HG02885 (cell line): ENCODE data around the gene PSMG4.

ENCODE experiments used
- ATAC-seq: cut with Tn5 transposase; IDR thresholded peaks from one replicate; pipeline ENCODE4 v1.9.1; 2021; ENCODE audit warnings: mild to moderate bottlenecking; ENCODE audit not compliant: unreplicated experiment, poor library complexity

PSMG4 gene

DNA sequence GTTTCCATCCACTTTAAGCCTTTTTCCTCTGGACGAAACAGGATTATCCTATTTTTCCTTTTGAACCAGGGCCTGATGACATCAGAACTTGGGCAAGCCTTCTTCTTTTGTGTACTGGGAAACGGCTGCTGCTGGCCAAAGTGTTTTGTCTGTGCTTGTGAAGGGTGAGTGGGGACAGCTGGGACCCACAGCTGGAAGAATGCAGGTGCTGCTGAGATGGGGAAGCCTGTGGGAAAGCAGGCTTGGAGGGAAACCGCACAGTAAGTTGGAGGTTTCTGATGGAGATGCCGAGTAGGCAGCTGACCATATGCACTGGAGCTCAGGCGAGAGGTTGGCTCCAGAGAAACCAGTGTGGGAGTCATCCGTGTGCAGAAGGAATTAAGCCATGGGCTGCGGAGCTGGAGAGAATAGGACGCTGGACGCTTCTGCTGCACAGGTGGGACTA lies 8.5 kb upstream of the PSMG4 start:
- ATAC-seq, result no peak

DNA sequence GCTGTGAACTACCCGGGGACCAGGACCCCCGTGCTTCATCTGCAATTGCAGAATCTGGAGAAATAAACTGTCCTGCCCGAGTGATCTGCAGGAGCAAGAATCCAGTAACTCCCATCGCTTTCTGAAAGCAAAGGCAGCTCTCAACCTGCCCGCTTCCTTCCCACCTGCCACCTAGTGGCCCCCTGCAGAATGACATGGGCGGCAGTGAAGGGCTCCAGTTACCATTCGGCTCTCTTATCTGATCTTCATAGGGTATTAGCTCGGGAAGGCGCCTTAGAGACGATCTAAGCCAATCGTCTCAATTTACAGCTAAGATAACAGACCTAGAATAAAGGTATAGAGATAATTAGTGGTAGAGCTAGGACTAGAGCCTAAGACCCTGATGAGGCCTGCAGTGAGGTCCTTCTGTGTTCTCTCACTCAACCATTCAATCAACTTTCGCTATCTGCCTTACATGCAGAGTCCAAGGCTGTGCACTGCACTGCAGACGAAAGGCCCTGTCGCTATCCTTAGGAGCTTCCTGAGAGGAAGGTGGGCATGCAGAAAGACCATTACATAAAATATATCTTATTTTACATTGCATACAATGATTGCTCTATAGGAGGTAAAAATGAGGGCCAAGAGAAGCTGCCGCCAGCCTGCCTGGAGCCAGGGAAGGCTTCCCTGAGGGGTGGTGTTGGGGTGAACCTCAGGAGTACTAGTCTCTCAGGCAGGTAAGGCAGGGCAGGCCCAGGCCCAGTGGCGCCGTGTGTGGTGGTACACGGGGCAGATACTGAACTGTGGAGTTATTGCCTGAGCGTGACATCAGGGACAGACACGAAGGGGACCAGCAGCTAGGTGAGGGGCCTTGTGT lies 7.1 kb upstream of the PSMG4 start:
- peak; percentile 78 for ATAC-seq

DNA sequence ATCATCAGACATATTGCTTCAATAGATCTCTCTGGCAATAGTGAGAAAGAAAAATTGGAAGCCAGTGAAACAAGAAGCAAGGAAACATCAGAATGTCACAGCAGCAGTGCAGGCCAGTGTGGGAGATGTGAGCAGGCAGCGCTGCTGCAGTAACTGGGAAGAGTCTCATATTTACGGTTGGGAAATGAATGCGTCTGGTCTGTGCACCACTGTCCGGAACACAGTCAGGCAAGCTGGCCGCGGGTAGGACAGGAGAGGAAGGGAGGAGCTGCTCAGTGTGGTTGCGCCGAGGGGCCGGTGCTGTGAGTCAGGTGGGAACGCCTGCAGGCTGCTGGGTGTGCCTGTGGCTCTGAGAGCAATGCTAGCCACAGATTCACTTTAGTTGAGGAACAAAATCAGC lies 6.4 kb upstream of the PSMG4 start:
- no peak for ATAC-seq

DNA sequence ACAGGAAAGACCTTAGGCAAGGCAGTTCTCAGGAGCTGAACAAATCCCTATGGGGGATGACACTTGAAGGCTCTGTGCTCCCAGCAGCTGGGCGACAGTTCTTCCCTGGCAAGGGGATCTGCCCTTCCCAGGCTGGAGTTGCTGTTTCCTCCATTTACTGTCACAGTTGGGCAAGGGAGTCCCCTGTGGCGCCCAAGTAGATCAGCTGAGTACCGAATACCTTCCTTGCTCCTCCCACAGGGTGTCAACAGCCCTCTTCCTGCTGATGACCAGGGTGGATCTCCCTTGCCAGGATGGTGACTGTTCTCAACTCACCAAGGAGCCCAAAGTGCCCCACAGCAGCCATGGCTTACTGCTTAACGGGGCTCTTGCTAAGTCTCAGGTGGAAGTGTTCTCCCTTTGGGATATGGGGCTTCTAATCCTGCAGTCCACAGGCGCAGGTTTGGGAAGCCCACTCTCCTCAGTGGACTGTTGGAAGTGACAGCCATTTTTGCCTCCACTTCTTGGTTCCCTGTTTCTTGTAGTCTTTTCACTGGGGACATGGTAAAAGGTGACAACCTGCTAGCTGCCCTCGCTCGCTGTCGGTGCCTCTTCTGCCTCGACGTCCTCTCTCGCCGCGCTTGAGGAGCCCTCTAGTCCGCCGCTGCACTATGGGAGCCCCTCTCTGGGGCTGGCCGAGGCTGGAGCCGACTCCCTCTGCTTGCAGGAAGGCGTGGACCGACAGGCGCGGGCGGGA lies 5.7 kb upstream of the PSMG4 start:
- no peak for ATAC-seq

DNA sequence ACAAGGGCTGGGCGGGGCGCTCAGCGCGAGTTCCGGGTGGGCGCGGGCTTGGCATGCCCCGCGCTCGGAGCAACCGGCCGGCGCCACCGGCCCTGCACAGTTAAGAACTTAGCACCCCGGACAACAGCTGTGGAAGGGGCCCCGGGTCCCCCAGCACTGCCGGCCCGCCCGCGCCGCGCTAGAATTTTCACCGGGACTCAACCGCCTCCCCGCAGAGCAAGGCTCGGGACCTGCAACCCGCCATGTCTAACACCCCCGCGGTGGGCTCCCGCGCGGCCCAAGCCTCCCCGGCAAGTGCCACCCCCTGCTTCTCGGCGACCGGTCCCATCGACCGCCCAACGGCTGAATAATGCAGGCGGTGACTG lies 5.2 kb upstream of the PSMG4 start:
- ATAC-seq, result no peak

DNA sequence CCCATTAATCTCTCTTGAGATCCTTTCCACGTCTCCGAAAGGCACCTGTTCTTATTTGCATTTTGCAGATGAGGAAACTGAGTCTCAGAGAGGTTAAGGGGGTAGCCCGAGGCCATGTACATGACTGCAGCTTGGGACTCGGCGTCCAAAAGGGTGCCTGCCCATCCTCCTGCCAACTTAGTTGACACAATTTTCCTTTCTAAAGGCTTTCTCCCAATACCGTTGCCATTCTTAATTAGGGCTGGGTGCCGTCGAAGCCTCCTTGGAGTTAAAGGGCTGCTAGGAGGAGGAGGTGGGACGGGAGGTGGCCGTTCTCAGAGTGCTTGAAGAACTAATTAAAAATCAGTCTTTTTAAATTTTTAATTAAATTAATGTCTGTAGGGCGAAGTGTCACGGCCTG lies 546 bp upstream of the PSMG4 start:
- ATAC-seq, result no peak

DNA sequence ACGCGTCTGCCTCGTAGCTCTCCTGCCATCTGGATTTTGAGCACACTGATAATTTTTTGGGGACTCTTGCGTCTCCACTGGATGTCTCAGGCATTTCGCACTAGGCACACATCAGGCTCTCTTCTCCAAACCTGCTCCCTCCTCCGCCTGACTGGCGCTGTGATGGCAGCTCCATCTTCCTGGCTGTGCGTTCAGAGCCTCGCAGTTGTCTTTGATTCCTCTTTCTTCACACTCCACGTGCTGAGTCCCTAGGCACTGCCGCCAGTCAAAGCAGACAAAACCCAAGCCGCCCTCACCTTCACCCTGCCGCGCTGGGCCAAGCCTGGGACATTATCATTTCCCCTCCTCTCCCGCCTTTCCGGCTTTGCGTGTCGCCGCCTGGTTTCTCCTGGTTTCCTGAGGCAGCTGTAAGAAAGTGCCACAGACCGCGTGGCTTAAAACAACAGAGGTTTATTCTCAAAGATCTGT lies 778 bp downstream of the PSMG4 start:
- peak; percentile 31 for ATAC-seq

DNA sequence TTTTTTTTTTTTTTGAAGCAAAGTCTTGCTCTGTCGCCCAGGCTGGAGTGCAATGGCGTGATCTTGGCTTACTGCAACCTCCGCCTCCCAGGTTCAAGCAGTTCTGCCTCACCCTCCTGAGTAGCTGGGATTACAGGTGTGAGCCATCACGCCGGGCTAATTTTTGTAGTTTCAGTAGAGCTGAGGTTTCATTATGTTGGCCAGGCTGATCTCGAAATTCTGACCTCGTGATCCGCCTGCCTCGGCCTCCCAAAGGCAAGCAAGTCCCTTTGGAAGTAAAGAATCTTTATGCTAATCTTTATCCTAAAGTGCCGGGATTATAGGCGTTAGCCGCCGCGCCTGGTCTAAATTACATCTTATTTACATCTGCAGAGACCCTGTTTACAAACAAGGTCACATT lies 1.5 kb downstream of the PSMG4 start:
- no peak for ATAC-seq

DNA sequence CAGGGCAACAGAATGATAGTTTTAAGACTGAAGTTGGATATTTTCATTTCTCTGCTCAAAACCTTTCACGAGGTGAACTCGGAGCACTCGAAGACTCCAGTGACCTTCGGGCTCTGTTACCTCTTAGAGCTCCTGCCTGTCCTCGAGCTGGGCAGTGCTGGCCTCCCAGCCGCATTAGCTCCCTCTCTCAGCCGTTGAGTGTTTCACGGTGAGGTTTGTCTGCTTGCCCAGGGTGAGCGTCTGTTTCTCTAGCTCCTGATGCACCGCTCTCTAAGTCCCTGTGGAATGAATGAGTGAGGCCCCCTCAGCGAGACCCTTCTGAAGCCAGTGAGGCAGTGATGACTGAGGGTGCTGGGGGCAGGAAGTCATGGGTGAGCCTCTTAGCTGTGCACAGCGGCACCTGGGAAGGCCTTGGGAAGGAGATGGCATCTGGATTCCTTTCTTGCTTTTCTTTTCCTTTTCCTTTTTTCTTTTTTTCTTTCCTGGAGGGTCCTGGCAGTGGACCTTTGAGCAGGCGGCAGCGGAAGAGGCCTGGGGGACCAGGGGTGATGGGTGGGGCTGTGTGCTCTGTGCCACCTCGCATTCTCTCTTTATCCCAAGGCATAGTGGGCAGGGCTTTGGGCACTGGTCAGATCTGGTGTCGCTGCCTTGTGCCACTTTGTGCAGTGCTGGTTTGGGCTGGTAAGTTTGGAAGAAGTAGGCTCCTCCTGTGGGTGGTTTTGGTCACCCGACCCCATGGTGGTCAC lies 2.2 kb downstream of the PSMG4 start:
- ATAC-seq, result no peak

DNA sequence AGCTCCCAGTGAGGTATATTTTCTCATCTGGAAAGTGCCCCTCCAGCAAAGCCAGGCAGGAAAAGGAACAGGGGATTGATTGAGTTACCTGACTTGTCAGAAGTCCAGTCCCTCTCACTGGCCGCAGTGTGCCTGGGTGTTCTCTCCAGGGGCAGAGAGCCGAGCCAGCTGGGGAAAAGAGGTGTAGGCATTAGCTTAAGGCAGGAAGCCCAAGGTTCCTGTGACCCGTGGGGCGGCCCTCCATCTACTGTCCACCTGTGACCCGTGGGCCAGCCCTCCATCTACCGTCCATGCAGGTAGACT lies 2.7 kb downstream of the PSMG4 start:
- no peak for ATAC-seq

DNA sequence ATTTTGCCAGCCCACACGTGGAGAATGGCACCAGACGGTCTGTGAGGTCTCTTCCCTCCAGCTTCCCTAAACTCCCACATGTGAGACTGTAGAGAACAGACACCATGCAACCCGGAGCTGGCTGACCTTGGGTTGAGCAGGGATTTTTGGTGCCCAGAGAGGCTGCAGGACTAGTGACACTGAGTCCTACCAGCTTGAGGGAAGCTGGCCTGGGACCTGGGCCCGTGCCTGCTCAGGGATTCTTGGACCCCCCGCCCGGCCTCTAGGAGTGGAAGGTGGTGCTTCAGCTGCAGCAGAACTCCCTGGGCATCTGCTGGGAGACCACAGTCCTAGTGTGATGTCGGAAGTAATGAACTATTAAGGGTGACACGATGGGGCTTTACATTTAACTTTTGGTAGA lies 3.2 kb downstream of the PSMG4 start:
- no peak for ATAC-seq

DNA sequence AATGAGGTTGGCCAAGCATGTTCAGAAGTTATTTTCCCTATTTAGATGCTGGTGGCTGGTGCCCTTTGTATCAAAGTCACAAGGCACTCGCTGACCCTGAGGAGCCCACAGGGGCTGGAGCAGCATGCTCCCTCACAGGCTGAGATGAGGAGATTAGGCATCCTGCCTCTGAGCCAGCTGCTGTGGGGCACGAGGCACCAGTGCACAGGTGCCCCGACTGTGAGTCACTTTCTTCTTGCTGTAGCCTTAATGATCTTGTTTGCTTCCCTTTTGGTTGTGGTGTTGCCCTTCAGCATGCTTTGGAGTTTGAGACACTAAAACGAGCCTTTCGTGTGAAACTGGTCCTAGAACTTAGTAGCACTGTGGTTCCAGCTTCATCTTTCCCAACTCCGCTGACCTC lies 4.3 kb downstream of the PSMG4 start:
- no peak for ATAC-seq

DNA sequence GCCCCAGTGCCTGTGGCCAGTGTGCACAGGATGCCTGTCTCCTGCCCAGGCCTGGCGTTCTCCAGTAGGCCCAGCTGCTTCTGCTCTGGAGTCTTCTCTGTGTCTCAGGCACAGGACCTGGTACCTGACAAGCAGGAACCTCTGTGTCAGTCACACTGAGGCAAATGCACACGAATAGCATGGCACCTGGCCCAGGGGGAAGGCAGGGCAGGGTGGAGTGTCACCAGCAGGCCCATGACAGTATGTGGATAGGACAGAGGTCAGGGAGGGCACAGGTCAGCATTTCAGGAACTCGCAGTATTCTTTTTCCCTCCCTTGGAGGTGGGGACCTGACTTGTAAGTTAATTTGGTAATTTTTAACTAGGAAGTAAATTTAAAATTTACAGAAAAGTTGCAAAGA lies 5.6 kb downstream of the PSMG4 start:
- ATAC-seq, result no peak

DNA sequence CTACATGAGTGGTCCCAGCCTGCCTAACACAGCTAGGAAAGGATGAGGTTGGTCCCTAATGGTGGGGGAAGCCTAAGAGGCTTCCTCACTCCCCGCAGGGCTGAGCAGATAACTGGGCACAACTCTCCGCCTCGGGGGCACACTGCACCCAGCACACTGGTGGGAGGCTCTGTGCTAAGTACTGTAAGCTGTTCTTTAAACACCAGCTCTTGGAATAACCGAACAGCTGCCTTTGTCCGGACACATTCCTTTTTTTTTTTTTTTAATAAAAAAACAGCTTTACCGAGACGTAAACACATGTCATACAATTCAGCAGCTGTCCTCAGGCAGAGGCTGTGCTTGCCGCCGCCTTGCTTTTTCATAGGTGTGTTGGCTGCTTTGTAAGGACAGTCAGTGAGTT lies 6.9 kb downstream of the PSMG4 start:
- ATAC-seq, result no peak

DNA sequence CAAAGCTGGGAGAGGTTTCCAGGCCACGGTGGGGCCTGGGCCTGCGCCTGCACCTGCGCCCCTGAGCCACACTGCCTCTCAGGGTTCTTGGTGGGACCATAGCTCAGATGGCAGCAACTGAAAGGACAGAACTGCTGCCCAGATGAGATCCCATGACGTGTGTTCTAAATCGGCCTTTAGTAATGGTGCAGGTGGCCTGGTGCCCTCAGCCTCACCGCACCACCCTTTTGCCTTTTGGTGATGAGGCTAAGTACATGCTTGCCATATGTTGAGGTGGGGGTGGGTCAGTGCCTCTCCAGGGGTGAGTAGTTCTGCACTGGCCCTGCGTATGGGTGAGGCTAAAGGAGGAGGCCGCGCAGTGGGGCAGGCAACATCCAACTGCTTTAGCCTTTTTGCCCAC lies 7.4 kb downstream of the PSMG4 start:
- no peak for ATAC-seq

DNA sequence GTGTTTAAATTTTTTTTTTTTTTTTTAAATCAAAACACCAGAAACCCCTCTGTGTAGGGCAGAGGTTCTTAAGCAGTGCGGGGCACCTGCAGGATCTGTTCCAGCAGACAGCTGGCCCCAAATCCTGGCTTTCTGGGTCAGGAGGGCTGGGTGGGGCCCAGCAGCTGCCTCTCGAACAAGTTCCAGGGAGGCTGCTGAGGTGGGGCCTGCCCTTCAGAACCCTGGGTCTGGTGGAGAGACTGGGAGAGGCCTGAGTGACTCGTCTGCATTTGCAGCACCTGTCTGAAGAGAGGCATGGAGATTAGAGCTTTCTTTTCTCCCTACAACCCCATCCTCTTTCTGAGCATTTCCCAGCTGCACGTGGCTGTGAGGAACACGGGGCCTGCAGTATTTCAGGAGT lies 8.4 kb downstream of the PSMG4 start:
- ATAC-seq, result no peak

DNA sequence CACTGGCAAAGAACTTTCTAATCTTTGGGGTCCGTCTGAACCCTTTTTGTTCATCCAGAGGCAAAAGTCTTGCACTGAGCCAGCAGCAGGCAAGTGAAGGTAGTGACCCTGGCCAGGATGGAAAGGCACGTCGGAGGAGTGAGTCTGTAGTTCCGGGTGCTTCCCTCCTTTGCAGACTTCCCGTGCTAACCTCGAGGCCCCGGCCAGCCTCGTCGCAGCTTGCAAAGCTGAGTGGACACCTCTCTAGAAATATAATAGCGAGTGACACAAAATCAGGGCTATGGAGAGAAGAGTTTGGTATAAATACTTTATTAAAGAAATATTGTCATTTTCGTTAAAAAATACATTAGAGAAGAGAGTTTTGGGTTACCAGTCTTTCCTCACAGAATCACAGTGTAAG lies 9.9 kb downstream of the PSMG4 start:
- no peak for ATAC-seq

DNA sequence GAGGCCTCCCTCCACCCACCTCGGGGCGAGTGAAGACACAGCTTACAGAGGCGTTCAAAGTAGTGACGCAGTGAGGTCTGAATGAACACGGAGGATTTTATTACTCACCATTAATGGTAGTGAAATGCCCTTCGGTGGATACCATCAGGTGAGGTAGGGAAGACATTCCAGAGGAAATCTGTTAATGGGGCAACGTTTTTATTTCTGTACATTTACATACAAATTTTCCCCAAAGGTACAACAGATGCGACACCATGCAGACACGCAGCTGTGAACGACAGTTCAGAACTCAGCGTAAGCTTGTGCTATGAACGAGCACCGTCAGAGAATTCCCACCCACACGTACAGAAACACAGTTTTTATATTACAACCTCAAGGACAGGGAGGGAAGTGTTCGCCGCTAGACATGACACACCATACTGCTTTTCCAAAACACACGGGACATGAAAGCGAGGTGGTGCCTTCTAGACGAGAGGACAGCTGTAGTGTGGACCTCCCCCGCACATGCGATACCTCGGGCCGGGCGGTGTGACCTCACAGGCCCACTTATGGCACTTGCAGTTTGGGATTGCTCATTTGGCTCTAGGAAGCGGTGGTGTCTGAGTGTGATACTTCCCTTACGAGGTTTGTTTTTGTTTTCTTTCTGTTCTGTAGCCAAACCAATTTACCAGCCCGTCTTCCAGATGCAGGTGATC lies 10.7 kb downstream of the PSMG4 start:
- ATAC-seq, result no peak

DNA sequence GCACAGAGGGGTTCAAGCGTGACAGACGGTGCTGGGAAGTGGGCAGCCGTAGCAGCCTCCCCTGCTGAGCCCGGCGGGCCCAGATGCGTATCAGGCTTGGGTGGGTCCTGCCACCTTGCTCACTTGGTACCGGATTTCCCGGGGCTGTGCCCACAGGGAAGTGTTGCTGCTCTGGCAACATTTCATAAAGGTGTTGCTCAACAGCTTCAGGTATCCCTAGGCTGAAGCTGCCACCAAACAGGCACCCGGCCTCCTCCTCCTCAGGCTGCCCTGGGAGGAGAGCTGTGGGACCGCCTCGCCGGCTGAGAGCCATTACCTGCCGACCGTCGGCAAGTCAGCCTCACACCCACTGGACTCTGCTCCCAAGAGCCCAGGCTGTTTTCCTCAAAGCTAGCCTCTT lies 11.5 kb downstream of the PSMG4 start:
- no peak for ATAC-seq

DNA sequence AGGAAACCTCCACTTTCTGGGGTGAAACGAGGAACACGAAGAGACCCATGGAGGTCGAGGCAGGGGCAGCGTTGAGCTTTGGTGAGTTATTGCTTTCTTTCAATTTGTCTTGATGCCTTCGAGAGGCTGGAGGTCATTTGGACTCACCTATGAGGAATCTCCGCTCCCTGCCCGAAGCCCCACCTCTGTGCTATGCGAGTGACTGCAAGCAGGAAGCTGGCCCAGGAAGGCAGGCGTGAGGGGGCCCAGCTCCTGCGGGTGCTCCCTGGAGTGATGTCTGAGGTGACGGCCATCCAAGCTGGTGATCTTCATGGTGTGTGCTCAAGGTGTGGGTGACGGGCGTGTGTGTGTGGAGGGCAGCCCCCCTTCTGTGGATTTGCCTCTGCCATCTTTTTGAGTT lies 13.0 kb downstream of the PSMG4 start:
- ATAC-seq, result no peak
